Epithelial cell of proximal tubule (primary cell): ENCODE results near the gene CORO2B. TPM values are rescaled to one million over a fixed set of nuclear protein-coding genes. Genes with fewer than 3 reads are reported as not detected.

Source experiments
- DNase-seq: peaks from one replicate; pipeline ENCODE4 v3.0.0-alpha.2; 2011; ENCODE audit warnings: low read depth
- H3K4me3 ChIP-seq: 2 replicates; pipeline ENCODE4 v1.5.1; 2011; ENCODE audit warnings: low read depth, mild to moderate bottlenecking, low read length
- CTCF ChIP-seq: conservative IDR thresholded peaks from 2 replicates; pipeline ENCODE4 v1.5.1; 2012; ENCODE audit warnings: low read depth, mild to moderate bottlenecking, low read length
- total RNA-seq: library from RNA; depleted of rRNA; stranded (reverse); fragments of >200 nt; gene quantifications from 2 replicates; pipeline ENCODE4 v1.2.3, GENCODE V29; 2015

CORO2B gene
- total RNA-seq, 1 donor from 2014 or later, result 18.3 TPM

- no peak for DNase-seq
- no peak for TF ChIP-seq CTCF
- H3K4me3 ChIP-seq, result no peak overlapping the region
Observed at GRCh38 chr15:68719672-68720071, 140.9 kb downstream of the CORO2B start.

- TF ChIP-seq CTCF, result no peak
- DNase-seq, result no peak
Observed at GRCh38 chr15:68721886-68722285, 143.1 kb downstream of the CORO2B start.

GRCh38 chr15:68725736-68726135 lies 146.9 kb downstream of the CORO2B start:
- no peak for TF ChIP-seq CTCF
- H3K4me3 ChIP-seq, result no peak overlapping the region
- no peak for DNase-seq

More at GRCh38 chr15:68721886-68722285, 143.1 kb downstream of the CORO2B start:
- no peak overlapping the region for H3K4me3 ChIP-seq

GRCh38 chr15:68726246-68726645 lies 147.5 kb downstream of the CORO2B start:
- DNase-seq, result no peak
- no peak overlapping the region for H3K4me3 ChIP-seq
- TF ChIP-seq CTCF, result no peak

GRCh38 chr15:68729789-68730411 lies 151.1 kb downstream of the CORO2B start:
- no peak for TF ChIP-seq CTCF
- no peak overlapping the region for H3K4me3 ChIP-seq
- peak; percentile 27 for DNase-seq

- peak; percentile 75 for TF ChIP-seq CTCF
Observed at GRCh38 chr15:68730471-68730919, 151.7 kb downstream of the CORO2B start.

More at GRCh38 chr15:68730471-68730919, 151.7 kb downstream of the CORO2B start:
- DNase-seq, result peak; percentile 22
- H3K4me3 ChIP-seq, result no peak overlapping the region
